GM18861 (cell line): Measurements from ENCODE around the gene BANK1.

ENCODE experiments used
- ATAC-seq: cut with Tn5 transposase; IDR thresholded peaks from one replicate; pipeline ENCODE4 v1.9.1; 2021; ENCODE audit not compliant: unreplicated experiment

BANK1 gene, protein sequence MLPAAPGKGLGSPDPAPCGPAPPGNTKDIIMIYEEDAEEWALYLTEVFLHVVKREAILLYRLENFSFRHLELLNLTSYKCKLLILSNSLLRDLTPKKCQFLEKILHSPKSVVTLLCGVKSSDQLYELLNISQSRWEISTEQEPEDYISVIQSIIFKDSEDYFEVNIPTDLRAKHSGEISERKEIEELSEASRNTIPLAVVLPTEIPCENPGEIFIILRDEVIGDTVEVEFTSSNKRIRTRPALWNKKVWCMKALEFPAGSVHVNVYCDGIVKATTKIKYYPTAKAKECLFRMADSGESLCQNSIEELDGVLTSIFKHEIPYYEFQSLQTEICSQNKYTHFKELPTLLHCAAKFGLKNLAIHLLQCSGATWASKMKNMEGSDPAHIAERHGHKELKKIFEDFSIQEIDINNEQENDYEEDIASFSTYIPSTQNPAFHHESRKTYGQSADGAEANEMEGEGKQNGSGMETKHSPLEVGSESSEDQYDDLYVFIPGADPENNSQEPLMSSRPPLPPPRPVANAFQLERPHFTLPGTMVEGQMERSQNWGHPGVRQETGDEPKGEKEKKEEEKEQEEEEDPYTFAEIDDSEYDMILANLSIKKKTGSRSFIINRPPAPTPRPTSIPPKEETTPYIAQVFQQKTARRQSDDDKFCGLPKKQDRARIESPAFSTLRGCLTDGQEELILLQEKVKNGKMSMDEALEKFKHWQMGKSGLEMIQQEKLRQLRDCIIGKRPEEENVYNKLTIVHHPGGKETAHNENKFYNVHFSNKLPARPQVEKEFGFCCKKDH

DNA sequence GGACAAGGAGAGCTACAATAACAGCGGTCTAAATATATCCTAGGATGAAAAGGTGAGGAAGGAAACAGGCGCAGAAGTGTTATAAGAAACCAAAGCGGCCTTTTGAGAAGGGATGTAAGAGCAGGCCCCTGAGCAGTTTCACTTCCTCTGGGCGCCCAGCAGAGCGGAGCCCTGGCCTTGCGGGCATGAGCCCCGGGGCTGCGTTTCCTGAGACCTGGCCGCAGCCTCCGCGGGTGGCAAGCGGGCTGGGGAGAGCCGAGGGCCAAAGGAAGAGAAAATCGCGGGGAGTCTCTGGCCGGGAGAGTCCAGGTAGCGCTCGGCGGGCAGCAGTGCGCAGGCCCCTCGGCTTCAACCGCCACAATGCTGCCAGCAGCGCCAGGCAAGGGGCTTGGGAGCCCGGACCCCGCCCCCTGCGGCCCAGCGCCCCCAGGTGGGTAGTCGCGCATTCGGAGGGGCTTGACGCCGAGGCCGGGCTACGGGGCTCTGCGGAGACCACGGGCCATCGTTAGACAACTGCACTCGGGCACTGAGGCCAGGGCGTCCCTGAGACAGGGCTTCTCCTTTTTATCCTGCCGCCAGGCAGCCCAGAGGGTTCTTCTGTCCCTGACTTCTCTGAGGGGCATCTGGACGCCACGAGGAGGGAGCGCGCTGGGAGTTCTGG, at the start of gene BANK1:
Gene BANK1 (plus strand): TSS at position 210 of the 661 bp plus-strand sequence. CDS start 151 bp downstream, at position 361.
- ATAC-seq: peak; percentile 98

DNA sequence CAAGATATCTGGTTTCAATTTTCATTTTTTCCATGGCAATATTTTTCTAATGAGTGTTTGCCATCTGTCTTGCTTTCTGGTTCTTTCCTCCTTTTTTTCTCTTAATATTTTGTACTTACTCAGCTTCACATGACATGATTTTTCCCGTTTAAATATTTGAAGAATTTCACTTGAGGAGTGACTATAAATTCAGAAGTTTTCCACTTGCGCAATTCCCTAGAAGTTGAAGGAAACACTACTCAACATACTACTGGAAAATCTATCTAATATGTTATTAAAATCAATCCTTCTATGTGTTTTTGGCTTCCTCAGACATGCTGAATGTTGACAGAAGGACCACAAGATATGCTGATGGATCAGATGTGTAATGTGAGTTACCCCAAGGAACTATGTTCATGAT, 36.8 kb upstream of the BANK1 start:
- no peak for ATAC-seq

DNA sequence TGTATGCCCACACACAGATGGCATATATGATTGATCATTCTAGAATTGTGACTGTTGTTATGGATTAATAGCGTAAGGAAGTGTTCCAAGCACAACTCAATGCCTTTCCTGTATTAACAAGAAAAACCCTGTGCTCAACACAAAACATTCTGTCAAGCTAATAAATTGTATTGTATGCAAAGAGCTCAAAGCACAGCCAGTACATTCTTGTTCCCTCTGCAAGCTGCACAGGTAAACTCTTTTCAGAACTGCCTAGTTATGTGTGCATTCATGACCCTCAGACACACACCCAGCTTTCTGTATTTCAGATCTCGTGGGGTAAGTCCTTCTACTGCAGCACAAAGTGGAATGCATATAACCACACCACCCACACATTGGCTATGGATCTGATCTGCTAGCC, 34.3 kb upstream of the BANK1 start:
- no peak for ATAC-seq

DNA sequence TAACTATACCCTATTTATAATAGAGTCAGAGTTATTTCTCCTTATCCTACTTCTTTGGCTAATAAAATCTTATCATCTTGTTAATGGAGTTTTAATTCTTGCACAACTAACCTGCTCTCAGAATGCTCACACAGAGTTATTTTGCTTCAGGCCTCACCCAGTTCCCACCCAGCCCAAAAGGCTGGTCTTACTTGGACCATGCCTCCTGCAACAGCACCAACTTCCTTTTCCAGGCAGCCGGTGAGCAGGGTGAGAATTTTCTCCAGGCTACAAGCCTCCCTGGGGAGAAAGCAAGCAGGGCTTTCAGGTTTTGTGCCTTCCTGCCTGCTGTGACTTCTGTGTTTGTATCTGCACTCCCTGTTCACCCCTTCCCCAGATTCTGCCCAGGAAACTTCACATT, 29.1 kb upstream of the BANK1 start:
- ATAC-seq: no peak

DNA sequence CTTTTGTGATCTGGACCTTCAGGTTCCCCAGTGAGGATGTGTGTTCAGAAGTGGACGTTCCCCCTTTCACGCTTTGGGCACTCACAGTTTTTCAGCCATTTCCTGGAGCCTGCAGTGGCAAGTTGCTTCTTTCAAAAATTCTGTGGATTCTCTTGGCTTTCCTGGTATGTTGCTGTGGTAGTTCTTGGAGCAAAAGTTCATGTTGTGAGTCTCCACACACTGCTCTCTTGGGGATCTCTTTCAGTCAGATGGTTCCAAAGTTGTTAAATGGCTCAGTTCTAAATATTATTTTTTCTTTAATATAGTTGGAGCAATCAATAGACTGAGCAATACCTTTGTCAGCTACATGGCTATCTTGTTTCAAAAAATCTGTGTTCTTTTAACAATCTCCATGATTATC, 28.5 kb upstream of the BANK1 start:
- ATAC-seq: no peak

DNA sequence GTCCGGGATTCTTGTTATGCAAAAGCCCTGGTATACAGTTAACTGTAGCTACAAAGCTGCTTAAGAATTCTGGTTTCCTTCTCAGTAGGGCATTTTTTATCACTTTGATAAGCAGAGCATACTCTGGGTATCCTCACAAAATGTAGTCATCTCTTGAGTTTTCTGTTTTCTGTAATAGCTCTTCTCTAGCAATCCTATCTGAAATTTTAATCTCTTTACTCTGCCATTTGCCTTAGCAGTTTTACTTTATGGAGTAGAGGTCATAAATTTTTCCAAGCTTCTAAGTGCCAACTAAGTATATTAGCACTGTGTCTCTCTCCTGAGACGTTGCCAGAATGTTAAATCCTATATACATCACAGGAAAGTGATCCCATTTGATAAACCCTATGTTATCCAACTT, 28.0 kb upstream of the BANK1 start:
- ATAC-seq: no peak

DNA sequence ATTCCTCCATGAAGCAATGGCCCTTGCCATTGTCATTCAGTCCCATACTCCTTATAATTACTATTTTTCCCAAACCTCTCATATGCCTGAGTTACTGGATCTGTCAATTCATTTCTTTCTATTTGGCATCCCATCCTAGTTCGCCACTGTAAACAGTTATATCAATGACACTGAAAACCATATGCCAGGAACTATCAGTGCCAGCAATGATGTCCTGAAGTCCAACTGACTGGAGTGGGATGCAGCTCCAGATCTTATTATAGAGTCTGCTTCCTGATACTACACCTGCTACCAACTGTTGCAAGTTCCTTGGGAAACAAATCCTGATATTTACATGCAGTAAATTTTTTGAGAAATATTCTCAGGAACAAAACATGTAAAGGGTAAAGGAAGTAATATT, 27.0 kb upstream of the BANK1 start:
- ATAC-seq: no peak

DNA sequence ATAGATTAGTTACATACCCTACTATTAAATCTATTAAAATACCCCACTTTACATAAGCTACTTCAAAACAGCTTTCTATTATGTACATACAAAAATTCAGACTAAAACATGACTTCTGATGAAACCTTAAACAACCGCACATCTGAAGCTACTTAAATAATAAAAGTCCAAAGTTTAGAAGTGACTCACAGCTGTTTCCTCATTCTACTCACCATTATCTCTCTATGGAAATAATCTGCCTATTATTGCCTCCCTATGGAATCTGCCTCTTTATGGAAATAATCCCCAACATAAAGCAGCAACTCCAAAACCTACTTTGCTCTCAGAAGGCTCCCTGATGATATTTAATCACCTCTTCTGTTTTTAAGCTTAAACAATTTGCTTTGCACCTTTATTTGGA, 15.7 kb upstream of the BANK1 start:
- no peak for ATAC-seq

DNA sequence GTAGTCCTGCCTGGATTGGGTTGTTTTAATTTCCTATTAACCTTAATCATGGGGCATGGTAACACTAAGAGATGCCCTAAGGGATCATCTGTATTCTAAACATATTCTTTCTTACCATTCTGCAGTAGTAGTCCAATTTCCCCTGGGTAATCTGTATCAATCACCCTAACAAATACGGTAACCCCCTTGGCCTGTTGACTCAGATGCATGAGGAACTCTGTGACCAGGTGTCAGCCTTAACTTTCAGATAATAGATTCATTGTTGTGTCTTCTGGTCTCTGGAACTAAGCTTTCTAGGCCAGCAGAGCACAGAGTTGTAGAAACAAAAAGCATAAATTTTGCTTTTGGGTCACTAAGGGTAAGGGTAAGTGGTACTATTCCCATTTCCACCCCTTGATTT, 13.1 kb upstream of the BANK1 start:
- ATAC-seq: no peak

DNA sequence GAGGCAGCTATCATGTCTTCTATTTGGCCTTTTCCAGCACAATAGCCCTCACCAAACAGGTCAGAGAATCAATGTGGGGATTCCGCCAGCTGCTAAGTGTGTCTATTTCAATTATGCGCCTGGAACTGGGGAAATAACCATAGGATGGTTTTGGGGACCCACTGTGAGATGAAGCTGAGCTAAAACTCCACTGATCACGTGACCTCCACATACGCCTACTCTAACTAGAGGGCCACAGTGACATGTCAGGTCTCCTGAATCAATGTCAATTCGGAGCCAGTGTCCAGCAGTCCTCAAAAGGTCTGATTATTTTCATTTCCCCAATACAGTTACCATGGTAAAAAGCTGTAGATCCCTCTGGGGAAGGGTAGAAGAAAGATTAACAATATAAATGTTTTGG, 10.2 kb upstream of the BANK1 start:
- no peak for ATAC-seq

DNA sequence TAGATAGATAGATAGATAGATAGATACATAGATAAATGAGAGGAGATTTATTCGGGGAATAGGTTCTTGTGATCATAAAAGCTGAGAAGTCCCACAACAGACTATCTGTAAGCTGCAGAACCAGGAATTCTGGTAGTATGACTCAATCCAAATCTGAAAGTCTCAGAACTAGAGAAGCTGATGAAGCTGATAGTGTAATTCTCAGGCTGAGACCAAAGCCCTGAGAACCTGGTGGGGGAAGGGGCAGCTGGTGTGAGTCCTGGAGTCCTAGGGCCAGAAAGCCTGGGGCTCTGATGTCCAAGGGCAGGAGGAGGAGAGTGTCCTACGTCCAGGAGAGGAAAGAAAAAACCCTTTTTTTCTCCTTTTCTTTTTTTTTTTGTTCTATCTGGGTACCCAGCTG, 8.0 kb upstream of the BANK1 start:
- ATAC-seq: no peak

DNA sequence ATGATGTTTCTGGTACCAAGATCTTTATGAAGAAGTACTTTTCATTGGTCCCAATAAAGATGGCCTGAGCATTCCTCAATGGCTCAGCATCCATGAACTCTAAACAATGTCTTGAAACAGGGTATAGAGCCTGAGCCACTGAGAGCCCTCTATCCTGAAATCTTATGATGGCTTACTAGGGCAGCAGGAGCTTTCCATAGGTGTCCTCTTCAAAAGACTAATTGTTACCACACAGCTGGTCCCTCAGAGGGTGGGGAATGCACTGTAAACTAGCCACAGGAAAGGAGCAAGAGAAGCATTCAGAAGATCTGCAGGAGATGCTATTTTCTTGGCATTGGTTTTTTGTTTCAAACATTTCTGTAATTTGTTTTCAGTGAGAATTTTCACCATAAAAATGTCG, 5.6 kb upstream of the BANK1 start:
- no peak for ATAC-seq

DNA sequence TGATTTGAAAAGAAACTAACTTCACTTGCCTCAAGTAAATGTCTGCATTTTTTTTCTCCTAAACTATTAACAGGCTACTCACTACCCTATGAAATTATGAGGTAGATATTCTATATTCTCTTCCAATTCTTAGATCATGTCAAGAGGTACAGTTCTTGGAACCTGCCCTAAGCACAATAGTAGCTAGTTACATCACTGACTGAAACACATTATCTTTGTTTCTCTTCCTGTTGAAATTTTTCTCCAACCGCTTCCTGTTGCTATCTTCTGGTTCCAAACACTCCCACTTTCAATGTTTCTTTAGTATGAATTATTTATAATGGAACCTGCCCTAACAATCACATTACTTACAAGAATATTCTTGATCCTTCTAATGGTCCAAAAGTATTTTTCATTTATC, 5.0 kb upstream of the BANK1 start:
- no peak for ATAC-seq

DNA sequence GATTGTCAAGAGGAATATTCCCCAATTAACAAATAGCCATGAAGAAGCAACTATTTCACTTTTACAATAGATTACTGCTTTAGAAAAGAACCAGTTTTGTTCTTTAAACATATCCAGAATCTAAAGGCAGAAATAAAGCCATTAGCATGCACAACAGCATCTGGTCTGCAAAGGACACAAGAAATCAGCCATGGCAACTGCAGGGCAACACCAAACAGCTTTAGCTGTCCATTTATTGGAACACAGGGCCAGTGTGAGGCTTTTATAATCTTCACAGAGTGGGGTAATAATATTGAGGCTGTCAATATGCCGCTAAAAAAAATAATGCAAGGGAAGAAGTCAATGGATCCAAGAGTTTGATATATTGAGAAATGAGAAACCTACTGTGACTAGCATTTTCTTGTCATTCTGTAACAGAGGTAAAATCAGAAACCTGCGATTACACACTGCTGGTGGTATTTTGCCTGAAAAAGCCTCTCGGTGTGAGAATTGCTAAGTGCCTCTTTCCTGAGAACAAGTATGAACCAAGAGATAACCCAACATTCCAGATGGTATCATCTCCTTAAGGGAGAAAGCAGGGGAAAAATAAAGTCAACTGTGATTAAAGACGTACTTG, 2.7 kb upstream of the BANK1 start:
- no peak for ATAC-seq

DNA sequence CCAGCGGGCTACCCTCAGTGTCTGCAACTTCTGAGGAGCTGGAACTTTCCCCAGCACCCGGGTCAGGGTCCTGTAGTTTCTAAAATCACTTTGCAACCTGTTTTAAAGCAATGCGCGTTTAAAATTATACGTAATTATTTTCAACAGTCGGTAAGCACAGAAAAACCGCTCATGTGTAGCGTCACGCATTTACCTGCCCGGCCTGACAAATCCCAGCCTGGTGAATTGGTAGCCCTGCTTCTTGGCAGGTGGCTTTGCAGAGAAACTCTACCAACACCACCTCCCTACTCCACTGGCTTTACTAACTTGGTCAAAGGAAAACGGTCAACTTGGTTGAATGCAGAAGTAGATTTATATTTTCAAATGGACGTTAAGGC, 640 bp downstream of the BANK1 start:
- ATAC-seq: no peak

DNA sequence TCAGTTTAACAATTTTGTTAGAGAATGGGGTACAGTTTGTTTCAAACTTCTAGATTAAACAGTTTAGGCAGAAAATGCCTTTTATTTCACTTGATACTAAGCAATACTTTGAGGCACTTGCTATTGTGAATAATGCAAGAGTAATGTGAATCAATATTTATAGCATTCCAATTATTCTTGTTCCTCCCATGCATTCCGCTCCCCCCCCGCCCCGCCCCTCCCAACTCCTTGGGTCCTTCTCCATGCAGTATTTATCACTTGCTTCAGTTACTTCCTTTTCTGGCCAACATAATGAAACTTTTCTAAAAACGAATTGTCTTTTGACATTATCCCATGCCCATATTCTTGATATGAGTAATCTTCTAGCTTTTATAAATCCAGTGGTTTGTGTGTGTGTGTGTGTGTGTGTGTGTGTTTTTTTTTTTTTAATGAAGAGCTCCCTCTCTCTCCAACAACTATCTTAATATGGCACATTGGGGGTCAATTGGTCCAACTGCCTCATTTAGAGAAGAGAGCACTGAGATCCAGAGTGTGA, 1.6 kb downstream of the BANK1 start:
- no peak for ATAC-seq

DNA sequence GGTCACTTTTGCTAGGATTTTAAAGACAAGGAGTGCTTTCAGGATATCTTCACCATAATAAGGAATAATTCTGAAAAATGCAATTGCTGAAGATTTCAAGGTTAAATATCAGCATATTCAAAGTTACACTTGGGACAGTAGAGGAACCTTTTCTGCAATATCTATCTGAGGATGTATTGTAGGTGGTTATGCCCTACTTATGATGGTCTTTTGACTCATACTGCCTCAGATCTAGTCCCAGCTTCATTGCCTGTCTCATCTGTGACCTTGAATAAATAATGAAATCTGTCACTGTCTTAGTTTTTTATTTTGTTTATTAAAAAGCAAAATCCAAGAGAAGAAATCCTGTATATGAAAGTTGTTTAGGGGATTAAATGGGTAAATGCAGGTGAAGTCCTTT, 2.9 kb downstream of the BANK1 start:
- no peak for ATAC-seq

DNA sequence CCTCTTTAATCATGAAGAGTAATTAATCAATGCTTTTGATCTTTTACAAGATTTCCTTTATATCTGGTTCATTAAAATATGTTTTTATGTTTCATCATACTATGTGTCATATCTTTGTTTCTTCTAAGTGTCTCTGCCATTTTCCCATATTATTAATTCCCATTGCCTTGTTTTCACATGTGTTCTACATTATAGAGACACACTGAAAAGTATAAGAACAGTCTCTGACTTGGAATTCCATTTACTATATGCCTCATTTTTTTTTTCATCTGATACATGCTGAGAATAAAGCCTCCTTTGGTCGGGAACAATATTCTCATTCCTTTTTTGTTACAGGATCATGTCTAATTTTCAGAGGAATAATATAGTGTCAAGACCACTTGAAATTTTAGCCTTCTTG, 4.3 kb downstream of the BANK1 start:
- no peak for ATAC-seq

DNA sequence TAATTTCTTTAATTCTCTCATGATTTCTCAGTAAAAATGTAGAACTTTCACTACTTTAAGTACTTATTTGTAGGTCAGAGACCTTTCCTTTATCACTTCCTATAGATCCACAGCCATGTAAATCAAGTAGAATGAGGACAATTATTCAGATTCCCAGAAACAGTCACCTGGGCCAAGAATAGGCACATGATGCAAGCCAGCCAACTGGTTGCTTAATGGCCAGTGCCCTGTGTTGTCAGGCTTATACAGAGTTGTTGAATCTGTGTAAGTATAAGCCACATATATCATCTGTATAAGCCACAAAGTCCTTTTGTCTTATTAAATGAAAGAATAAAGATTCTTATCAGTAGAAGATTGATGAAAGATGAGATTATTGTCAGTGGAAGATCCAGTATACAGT, 5.2 kb downstream of the BANK1 start:
- no peak for ATAC-seq

DNA sequence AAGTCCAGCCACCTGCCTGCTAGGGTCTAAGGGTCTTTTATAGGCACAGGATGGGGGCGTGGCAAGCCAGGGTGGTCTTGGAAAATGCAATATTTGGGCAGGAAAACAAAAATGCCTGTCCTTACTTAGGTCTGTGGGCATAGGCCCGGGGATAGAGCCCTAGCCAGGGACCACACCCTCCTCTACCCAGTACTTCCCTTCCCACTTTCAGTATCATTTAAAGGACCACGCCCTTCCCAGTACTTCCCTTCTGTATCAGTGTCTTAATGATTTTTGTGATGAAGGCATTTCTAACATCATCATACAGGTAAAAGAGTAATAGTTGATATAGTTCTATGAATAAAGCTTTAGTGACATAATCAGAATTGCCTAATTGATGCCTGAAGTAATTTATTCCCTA, 11.4 kb downstream of the BANK1 start:
- no peak for ATAC-seq

DNA sequence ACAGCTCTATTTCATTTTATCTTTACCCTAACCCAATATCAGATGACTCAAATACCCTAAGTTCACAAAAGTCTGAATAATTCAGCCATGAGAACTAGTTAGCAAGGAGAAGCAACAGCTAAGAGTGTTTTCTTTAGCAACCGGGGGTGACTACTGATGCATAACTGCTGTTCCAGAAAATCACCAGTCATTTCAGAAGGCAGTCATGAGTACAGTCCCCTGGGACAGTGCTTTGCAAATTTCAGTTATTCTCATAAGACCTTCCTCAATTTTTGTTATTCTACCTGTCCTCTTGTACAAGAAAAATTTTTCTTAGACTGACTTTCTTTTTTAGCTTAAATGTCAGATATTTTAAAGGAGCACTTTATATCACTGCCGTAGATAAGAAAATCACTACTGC, 16.4 kb downstream of the BANK1 start:
- peak; percentile 96 for ATAC-seq
